CD4-positive, alpha-beta T cell (primary cell): ENCODE data around the gene GPR142. TPM values are rescaled to one million over a fixed set of nuclear protein-coding genes. Genes with fewer than 3 reads are reported as not detected.

Source experiments
- ATAC-seq: fragments of 200-7000 bp; cut with Tn5 transposase; one replicate; pipeline ENCODE4 v1.10.0; 2022; ENCODE audit warnings: mild to moderate bottlenecking; ENCODE audit not compliant: poor library complexity
- CTCF ChIA-PET: fragments of 350-600 bp; sonication (Branson Sonifier 250); formaldehyde crosslinking; loops from one replicate; lab custom pipeline; 2021; ENCODE audit warnings: antibody characterized with exemption, inconsistent platforms; lab: Charles Lee
- POLR2A ChIA-PET: fragments of 350-600 bp; sonication (Branson Sonifier 250); formaldehyde crosslinking; loops from one replicate; lab custom pipeline; 2021; ENCODE audit warnings: antibody characterized with exemption, inconsistent platforms; lab: Charles Lee
- DNase-seq, 14 experiments: peaks; one replicate each; pipeline ENCODE4 v3.0.0-alpha.2; 2013 to 2020; ENCODE audit warnings: mixed read lengths in 2 of 14
- H3K27ac ChIP-seq, 2 donors: one replicate each; pipeline versions ENCODE4 v1.5.1 to v1.7.0; 2013; ENCODE audit warnings: low read length in 2 of 2, low read depth in 1 of 2, mild to moderate bottlenecking in 1 of 2
- H3K27me3 ChIP-seq, 2 experiments: 1 replicate in 1 of 2; 2 replicates in 1 of 2; pipeline versions ENCODE4 v1.6.1 to v1.7.0; 2013; ENCODE audit warnings: low read length in 2 of 2, control low read depth in 1 of 2, mild to moderate bottlenecking in 1 of 2, moderate library complexity in 1 of 2; ENCODE audit not compliant: insufficient read depth in 2 of 2, control insufficient read depth in 1 of 2
- H3K36me3 ChIP-seq: one replicate; pipeline ENCODE4 v1.6.1; 2013; ENCODE audit warnings: low read length, control low read depth; ENCODE audit not compliant: insufficient read depth
- H3K4me1 ChIP-seq: one replicate; pipeline ENCODE4 v1.6.1; 2013; ENCODE audit warnings: low read length, control low read depth; ENCODE audit not compliant: insufficient read depth
- H3K4me3 ChIP-seq: one replicate; pipeline ENCODE4 v1.5.1; 2013; ENCODE audit warnings: mild to moderate bottlenecking, low read length, moderate library complexity
- H3K9me3 ChIP-seq, 2 experiments: 1 replicate in 1 of 2; 2 replicates in 1 of 2; pipeline versions ENCODE4 v1.6.1 to v1.7.0; 2013; ENCODE audit warnings: low read length in 2 of 2, mild to moderate bottlenecking in 2 of 2, control low read depth in 1 of 2, moderate library complexity in 1 of 2; ENCODE audit not compliant: control insufficient read depth in 1 of 2, insufficient read depth in 1 of 2
- H3K27ac Mint-ChIP-seq: one replicate; pipeline ENCODE4 v1.8.0; 2020; ENCODE audit warnings: mixed read lengths
- H3K27me3 Mint-ChIP-seq: one replicate; pipeline ENCODE4 v1.8.0; 2021; ENCODE audit warnings: mixed read lengths
- H3K36me3 Mint-ChIP-seq: one replicate; pipeline ENCODE4 v1.8.0; 2021; ENCODE audit warnings: low read depth, mixed read lengths
- H3K4me1 Mint-ChIP-seq: one replicate; pipeline ENCODE4 v1.8.0; 2021; ENCODE audit warnings: low read depth, mixed read lengths
- H3K4me3 Mint-ChIP-seq: one replicate; pipeline ENCODE4 v1.8.0; 2020; ENCODE audit warnings: mild to moderate bottlenecking, mixed read lengths
- H3K9me3 Mint-ChIP-seq: one replicate; pipeline ENCODE4 v1.8.0; 2020; ENCODE audit warnings: mixed read lengths
- CTCF ChIP-seq: fragments of 200-600 bp; IDR thresholded peaks from one replicate; pipeline ENCODE4 v1.8.0; 2022; ENCODE audit warnings: antibody characterized with exemption, mild to moderate bottlenecking
- intact Hi-C, 2 experiments: fragments of 100-400 bp; cut with DNase I in 1 of 2; cut with micrococcal nuclease in 1 of 2; formaldehyde crosslinking; loops; one replicate each; pipeline versions ENCODE4 v1.15.1 to v1.9.0; 2023 to 2025; cut with DNase I, micrococcal nuclease
- total RNA-seq, 174 experiments: library from RNA in 2 of 174; stranded (reverse) in 2 of 174; gene quantifications; one replicate each; pipeline ENCODE4 v1.2.3 and lab custom pipeline; 2021 to 2026

Gene GPR142
- total RNA-seq, 2 experiments from 2014 or later, result not detected

GRCh38 chr17:74412581-74412980 lies 45.3 kb downstream of the GPR142 start:
- intact Hi-C loops, result no loop called here

GRCh38 chr17:74413491-74413890 lies 46.2 kb downstream of the GPR142 start:
- H3K27me3 ChIP-seq, result peaks cover 0 to 2% of the 10 kb centered on the region in 2 experiments
- Mint-ChIP-seq H3K27me3 (peaks cover 17% of the 10 kb centered on the region), H3K27ac (no peak overlapping the region), H3K4me3 (no peak overlapping the region), H3K9me3 (no peaks in the 10 kb centered on the region), H3K36me3 (no peaks in the 10 kb centered on the region), H3K4me1 (no peaks in the 10 kb centered on the region)
- H3K9me3 ChIP-seq, result no peaks in the 10 kb centered on the region
- H3K4me3 ChIP-seq, result no peak overlapping the region
- DNase-seq (no peak), ATAC-seq (no peak)
- no peak overlapping the region for H3K27ac ChIP-seq
- no peak for TF ChIP-seq CTCF
- no peaks in the 10 kb centered on the region for H3K36me3 ChIP-seq
- intact Hi-C loops, result no loop called here
- CTCF ChIA-PET, result no interaction called here
- H3K4me1 ChIP-seq, result no peaks in the 10 kb centered on the region
- POLR2A ChIA-PET, result interaction anchor here (0.6 kb wide), 1 partner anchor 10 kb away, joined by 3 read pairs; no protein-coding TSS in a partner anchor

More at GRCh38 chr17:74412581-74412980, 45.3 kb downstream of the GPR142 start:
- no peak for DNase-seq
- Mint-ChIP-seq H3K4me3 (no peak overlapping the region), H3K36me3 (no peaks in the 10 kb centered on the region), H3K4me1 (no peaks in the 10 kb centered on the region), H3K9me3 (no peaks in the 10 kb centered on the region), H3K27me3 (peaks cover 17% of the 10 kb centered on the region), H3K27ac (no peak overlapping the region)
- Histone ChIP-seq H3K27me3 (peaks cover 0 to 2% of the 10 kb centered on the region in 2 experiments), H3K27ac (no peak overlapping the region), H3K36me3 (no peaks in the 10 kb centered on the region), H3K4me1 (no peaks in the 10 kb centered on the region), H3K4me3 (no peak overlapping the region), H3K9me3 (no peaks in the 10 kb centered on the region)
- no peak for ATAC-seq
- TF ChIP-seq CTCF, result no peak
- CTCF ChIA-PET, result no interaction called here
- POLR2A ChIA-PET, result no interaction called here

GRCh38 chr17:74414510-74414909 lies 47.2 kb downstream of the GPR142 start:
- Histone ChIP-seq H3K27me3 (peaks cover 0 to 2% of the 10 kb centered on the region in 2 experiments), H3K4me1 (no peaks in the 10 kb centered on the region), H3K36me3 (no peaks in the 10 kb centered on the region), H3K27ac (no peak overlapping the region), H3K4me3 (no peak overlapping the region), H3K9me3 (no peaks in the 10 kb centered on the region)
- peaks cover 17% of the 10 kb centered on the region for H3K27me3 Mint-ChIP-seq
- no peaks in the 10 kb centered on the region for H3K4me1 Mint-ChIP-seq
- H3K9me3 Mint-ChIP-seq, result no peaks in the 10 kb centered on the region
- H3K4me3 Mint-ChIP-seq, result no peak overlapping the region
- no peak for TF ChIP-seq CTCF
- no peak overlapping the region for H3K27ac Mint-ChIP-seq
- H3K36me3 Mint-ChIP-seq, result no peaks in the 10 kb centered on the region
- DNase-seq (no peak), ATAC-seq (no peak)
- ChIA-PET CTCF (no interaction called here), POLR2A (no interaction called here)
- intact Hi-C loops, result no loop called here
